Astrocyte of the hippocampus (primary cell): ENCODE results near the gene TCP11.

ENCODE experiments used
- DNase-seq: peaks from one replicate; pipeline ENCODE4 v3.0.0; 2011; ENCODE audit warnings: low read depth, low spot score

TCP11 gene

DNA sequence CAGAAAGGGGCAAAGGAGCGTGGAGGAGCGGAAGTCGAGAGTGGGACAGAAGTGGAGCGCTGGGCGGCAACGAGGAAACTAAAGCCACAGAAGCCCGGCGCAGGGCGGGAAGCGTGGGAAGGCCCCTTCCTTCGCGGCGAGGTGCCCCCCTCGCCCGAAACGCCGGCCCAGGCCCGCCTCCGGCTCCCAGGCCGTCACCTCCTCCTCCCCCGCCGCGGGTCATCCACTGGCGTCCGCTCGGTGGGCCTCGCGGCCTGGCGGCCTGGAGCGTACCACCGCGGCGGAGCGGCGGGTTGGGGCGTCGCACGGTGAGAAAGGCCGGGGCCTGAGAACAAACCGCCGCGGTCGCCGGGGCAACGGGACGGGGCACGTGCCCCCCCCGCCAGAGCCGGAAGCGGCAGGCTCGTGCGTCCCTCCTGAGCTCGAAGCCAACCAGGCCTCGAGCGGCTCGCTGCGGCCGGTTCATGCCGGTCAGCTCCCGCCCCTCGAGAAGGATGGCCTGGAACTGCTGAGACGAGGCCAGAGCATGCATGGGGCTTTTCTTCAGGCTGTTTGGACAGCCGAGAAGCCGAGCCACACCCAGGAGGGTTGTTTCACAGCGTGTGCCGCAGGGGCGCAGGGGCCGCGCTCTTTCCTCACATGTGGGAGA is at the start of gene TCP11:
TSS of gene TCP11 (minus strand) at position 333 of the 649 bp plus-strand sequence. CDS start 469 bp downstream, outside the sequence.
- DNase-seq: no peak

DNA sequence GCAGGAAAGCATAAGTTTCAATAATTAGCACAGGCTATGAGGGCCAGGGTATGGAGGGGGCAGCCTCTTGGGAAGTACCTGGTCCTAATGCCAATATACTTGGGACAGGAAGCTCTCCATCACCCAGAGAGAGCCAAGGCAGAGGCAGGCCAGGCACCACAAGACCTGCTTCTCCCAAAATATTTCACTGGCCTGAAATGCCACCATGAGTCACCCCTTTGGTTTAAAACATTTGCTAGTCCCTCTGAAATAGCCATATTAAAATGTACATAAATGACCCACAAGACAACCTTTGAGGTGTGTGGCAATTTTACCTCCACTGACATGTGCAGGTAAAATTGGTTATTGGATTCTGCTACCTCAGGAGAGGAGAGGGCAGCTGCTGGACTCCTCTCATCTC is 49.2 kb upstream of the TCP11 start:
- DNase-seq: no peak

DNA sequence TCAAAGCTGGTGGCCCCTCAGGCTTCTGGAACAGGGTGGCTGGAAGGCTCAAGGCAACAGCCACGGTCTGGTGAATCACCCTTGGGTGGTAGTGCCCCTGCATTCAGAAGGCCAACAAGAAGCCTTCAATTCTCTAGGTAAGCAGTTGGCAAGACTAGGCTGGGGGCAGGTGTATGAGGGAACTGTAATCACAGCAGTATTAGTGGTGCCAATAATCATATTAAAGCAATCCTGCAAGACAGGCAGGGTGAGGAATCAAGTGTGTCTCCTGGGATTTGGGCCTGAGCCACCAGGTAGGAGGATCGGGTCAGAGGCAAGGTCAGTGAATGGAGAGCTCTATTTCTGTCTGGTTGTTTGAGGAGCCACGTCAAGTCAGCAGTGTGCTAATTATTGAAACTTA is 47.7 kb upstream of the TCP11 start:
- no peak for DNase-seq

- DNase-seq: no peak
These were observed 45.4 kb upstream of the TCP11 start for GRCh38 chr6:35186571-35186970.

DNA sequence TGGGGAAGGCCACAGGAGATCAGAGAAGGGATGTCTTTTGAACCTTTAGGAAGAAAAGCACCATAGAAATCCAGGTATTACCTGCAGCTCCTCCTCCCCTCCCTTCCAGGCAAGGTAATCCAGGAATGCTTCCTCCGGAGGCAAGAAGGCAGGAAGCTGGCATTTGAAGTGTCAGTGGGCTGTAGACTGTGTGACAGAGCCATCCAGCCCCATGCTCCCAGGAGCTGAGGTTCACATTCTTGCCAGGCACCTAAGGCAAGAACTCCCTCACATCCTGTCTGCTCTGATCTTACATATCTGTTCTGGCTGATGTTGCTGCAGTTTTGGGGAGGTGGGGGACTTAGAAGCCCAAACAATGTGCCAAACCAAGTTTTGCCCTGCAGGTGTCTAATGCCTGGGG is 44.8 kb upstream of the TCP11 start:
- DNase-seq: no peak

DNA sequence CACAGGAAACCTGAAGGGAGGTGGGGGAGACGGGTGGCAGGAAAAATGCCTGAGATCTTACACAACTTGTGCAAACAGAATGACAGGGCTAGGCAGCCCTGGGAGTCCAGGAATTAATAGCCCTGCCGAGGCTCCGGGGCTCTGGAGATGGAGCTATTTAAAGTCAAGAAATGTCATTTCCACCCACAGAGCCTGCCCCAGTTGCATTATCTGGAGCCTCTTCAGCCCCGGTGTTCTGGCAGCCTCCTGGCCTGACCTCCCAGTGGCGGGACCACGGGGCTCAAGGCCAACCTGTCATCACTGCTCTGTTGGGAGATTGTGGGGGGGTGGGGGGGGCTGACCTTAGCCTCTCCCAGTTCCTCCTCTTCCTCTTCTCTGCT is 44.2 kb upstream of the TCP11 start:
- peak; percentile 68 for DNase-seq

GRCh38 chr6:35184580-35185301 is 43.6 kb upstream of the TCP11 start:
- DNase-seq: no peak

- DNase-seq: no peak
These were observed 42.8 kb upstream of the TCP11 start for GRCh38 chr6:35183935-35184334.

DNA sequence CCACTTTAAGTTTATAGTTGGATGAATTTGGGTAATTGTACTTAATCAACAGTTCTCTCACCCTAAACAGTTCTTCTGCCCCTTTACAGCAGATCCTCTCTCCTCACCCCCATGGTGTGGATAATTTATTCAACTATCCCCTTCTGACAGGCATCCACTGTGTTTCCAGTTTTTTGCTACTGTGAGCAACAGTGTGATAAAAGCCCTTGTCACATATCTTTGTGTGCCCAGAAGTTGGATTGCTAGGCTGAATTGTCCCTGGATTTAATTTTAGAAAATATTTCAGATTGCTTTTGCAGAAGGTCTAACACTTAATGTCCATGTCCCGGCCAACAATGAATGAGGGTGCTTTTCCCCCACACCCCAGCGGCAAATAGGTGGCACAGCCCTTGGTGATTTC is 42.1 kb upstream of the TCP11 start:
- DNase-seq: no peak

DNA sequence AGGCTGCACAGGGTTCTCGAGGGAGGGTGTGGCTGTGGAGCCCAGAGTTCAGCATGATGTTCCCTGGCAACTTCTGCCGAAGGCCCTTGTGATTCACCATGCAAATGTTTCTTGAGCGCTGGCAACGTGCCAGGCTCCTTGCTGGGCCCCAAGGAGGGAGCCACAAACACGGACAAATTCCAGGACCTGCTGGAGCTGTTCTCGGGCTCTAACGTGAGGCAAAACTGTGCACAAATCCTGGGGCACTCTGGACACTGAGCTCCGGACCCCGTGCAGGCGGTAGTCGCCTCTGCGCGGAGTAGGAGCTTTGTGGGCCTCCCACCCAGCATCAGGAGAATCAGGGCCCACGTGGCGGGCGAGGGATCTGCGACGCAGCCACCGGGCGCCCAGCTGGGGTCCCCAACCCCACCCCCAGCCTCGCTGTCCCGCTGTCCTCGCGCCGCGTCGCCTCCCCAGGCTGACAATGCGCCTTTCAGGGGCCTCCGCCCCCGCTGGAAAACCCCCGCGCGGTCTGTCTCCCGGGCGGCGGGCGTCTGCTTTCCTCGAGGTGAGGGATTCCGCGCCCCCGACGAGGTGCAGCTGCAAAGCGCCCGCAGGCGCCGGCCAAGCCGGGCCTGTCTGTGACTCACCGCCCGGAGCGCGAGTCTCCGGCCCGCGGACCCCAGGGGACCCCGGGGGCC is 40.9 kb upstream of the TCP11 start:
- peak; percentile 73 for DNase-seq

DNA sequence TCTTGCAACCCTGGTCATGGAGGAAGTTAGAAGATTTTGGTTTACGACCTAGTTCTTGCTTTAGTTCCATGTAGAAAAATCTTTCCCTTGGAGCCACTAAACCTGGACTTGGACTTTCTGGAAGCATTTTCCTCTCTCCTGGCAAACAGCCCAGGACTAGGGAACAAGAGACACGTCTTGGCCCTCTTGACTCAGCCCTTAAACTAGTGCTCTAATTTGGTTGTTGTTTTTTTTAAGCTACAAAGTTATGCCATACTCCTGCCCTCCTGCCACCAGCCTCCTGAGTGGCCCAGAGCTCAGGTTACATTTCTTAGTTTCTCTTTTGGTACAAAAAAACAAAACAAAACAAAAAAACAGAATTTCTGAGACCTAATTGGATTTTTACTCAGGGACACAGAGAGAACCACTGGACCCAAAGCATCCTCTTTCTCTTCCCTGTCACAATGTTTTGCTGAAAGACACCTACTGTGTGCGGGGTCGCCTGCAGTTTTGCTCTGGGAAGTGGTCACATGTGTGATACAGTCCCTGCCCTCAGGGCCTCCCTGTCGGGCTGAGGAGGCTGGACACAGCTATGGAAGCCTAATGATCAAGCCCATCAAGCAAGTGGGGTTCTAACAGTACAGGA is 40.3 kb upstream of the TCP11 start:
- peak; percentile 72 for DNase-seq

DNA sequence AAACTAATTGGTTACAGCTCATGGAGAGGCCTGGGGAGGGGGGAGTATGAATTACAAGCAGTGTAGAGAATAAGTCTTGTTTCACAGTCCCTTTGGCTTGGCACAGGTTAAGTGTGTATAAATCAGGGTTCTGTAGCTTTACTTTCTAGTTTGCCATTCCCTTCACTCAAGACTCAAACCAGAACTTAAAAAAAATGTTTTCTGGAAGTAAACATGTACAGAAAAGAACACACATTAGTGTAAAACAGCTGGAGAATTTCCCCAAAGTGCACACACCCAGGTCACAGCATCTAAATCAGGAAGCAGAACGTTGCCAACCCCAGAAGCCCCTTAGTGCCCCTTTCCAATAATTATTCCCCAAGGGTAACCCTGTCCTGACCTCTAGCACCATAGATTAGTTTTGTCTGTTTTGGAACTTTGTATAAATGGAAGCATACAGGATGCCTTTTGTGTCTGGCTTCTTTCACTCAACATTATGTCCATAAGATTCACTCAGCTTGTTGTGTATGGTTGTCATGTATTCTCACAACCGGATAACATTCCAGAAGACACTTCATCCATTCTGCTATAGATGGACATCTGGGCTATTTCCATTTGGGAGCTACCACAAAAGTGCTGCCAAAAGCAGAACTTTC is 38.9 kb upstream of the TCP11 start:
- no peak for DNase-seq

GRCh38 chr6:35178932-35179832 is 38.0 kb upstream of the TCP11 start:
- no peak for DNase-seq

DNA sequence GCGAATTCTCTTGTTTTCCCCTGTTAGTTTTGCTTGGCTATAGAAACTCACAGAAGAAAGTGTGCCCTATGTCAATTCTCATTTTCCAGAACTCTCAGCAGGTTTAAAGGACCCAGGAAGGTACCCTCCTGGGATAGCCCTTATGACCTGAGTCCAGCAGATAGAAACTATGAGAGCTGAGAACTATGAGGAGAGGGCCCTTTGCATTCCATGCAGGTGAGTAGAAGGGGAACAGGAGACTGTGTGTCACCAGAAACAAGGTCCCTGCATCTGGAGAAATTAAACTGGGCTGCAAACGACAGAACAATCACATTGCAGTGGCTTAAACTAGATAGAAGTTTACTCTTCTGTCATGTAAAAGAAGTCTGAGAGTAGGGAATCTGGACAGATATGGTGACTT is 36.9 kb upstream of the TCP11 start:
- no peak for DNase-seq

DNA sequence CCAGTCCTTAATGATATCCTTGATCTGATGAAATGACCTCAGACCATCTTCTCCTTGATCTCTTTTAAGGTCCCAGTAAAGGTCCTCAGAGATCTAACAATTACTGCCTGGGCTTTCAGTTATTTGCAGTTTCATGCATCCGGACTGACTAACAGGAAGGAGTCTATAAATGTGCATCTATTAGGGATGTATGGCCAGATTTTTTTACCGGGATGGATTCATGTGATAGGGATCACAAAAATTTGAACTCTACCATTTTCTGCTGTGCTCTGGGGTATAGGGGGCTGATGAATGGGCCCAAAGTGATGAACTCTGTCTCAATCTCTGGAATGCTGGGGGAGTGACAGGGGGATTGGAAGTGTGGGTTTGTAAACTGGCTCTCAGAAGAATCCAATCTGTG is 36.5 kb upstream of the TCP11 start:
- no peak for DNase-seq

DNA sequence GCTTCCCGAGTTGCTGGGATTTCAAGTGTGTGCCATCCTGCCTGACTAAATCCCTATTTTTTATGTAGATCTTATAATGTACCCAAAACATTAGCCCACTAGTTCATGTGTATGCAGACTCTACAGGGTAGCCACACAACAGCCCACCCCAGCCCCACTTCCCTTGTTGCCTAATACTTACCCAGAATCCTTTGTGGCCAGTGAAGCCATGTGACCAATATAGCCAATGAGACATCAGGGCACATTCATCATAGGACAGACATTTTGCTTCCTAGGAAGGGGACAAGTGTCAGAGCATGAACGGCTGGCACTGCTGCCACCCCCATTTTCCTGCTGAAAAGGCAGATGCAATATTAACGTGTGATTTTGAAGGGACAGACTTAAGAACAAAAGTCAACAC is 36.0 kb upstream of the TCP11 start:
- DNase-seq: no peak

- no peak for DNase-seq
These were observed 35.3 kb upstream of the TCP11 start for GRCh38 chr6:35176301-35177024.

- DNase-seq: no peak
These were observed 33.4 kb upstream of the TCP11 start for GRCh38 chr6:35174501-35174900.

DNA sequence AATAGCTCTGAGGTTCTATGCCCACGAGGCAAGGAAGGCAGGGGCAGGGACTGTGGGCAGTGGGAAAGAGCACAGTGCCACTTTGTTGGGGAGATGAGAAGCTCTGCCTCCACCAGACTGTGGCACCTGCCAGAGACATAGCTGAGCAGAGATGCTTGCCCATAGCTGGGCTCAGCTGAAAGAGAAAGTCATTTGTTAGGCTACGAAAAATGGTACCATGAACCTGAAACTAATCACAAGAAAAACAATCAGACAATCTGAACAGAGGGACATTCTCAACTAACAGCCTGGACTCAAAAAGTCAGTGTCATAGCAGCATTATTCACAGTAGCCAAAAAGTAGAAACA is 32.9 kb upstream of the TCP11 start:
- no peak for DNase-seq

- DNase-seq: no peak
These were observed 32.4 kb upstream of the TCP11 start for GRCh38 chr6:35173427-35174087.
